Fibroblast of skin of right biceps (primary cell): ENCODE measurements around the gene KXD1.
A peak's percentile ranks its signal among the peaks of the same experiment; 100 is the strongest.
"Not testable (repeated sequence)": the region's sequence is repeated elsewhere in the genome, so short reads cannot be mapped to it uniquely, and the experiment has no call there.

Experiments
- DNase-seq: peaks from one replicate; pipeline ENCODE4 v3.0.0-alpha.2; 2013

KXD1 gene

GRCh38 chr19:18587561-18587960 is 29.9 kb downstream of the KXD1 start:
- no peak for DNase-seq

GRCh38 chr19:18587962-18588610 is 30.4 kb downstream of the KXD1 start:
- DNase-seq: no peak

GRCh38 chr19:18588611-18589379 is 31.1 kb downstream of the KXD1 start, which contains the start of gene REX1BD:
REX1BD (plus strand) TSS chr19:18588798; CDS start chr19:18588802, 4 bp downstream.
- peak; percentile 81 for DNase-seq

- peak; percentile 76 for DNase-seq
Measured at GRCh38 chr19:18589380-18590272, 32.0 kb downstream of the KXD1 start.

GRCh38 chr19:18590273-18591272 is 32.9 kb downstream of the KXD1 start:
- DNase-seq: peak; percentile 89

- DNase-seq: peak; percentile 76
Measured at GRCh38 chr19:18591735-18592385, 34.2 kb downstream of the KXD1 start.

GRCh38 chr19:18592732-18593131 is 35.1 kb downstream of the KXD1 start:
- not testable (repeated sequence) for DNase-seq

GRCh38 chr19:18593367-18594095 is 35.9 kb downstream of the KXD1 start:
- DNase-seq: no peak

GRCh38 chr19:18594096-18594823 is 36.6 kb downstream of the KXD1 start:
- DNase-seq: peak; percentile 72

GRCh38 chr19:18594824-18595373 is 37.2 kb downstream of the KXD1 start:
- no peak for DNase-seq

GRCh38 chr19:18595475-18595874 is 37.8 kb downstream of the KXD1 start:
- no peak for DNase-seq

GRCh38 chr19:18596752-18597157 is 39.1 kb downstream of the KXD1 start:
- DNase-seq: peak; percentile 22

GRCh38 chr19:18597809-18598660 is 40.4 kb downstream of the KXD1 start:
- DNase-seq: no peak

GRCh38 chr19:18599485-18599884 is 41.8 kb downstream of the KXD1 start:
- DNase-seq: no peak

GRCh38 chr19:18600692-18601397 is 43.2 kb downstream of the KXD1 start:
- DNase-seq: not testable (repeated sequence)

- DNase-seq: no peak
Measured at GRCh38 chr19:18601875-18602274, 44.2 kb downstream of the KXD1 start.

GRCh38 chr19:18603255-18603957 is 45.7 kb downstream of the KXD1 start:
- no peak for DNase-seq
